HG03060 (cell line): ENCODE measurements around the gene SRGAP1.

ENCODE experiments used
- ATAC-seq: cut with Tn5 transposase; IDR thresholded peaks from one replicate; pipeline ENCODE4 v1.9.1; 2021; ENCODE audit warnings: low read depth, moderate number of reproducible peaks; ENCODE audit not compliant: unreplicated experiment

The SRGAP1 gene

DNA sequence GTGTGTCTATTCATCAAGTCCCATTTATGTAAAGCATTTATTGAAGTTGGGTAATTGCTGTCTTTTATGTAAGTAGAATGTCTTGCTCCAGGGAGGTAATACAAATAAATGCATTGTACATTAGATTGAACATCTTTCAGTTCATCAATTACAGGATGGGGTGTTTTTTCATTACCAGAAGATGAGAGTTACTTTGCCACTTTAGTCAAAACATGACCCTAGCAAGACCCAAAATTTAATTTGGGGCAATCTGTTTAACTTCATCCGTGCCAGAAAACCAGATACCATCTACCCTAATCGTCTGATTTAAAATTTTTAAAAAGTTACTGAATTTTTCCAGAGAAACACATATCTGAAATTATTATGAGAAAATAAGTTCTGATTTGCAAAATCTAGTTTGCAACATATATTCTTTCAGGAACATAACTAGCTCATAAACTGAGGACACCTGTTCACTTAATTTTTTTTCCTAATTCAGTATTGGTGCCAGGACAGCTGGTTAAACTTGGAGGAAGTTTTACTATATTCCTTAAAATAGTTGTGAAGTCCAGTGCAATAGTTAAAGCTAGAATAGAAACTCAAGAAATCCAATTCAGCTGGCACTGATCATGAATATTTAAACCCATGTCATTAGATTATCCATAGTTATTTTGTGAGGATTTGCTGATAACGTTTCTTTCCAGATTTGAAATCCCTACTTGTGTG is 114.5 kb downstream of the SRGAP1 start:
- no peak for ATAC-seq

DNA sequence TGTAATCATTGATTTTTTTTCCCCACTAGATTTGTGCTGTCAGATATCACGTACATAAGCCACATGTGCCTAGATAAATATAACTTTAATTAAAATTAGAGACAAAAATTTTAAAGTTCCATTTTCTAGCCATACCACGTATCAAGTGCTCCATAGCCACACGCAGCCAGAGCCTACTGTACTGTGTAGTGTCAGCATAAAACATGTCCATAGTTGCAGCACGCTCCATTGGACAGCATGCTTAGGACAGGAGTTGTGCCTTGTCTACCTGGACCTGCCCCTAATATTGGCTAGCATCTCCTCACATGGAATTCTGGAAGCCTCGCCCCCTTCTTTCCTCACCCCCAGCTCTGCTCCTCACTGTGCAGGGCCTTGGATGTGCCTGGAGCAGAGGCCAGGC is 116.5 kb downstream of the SRGAP1 start:
- ATAC-seq: no peak

DNA sequence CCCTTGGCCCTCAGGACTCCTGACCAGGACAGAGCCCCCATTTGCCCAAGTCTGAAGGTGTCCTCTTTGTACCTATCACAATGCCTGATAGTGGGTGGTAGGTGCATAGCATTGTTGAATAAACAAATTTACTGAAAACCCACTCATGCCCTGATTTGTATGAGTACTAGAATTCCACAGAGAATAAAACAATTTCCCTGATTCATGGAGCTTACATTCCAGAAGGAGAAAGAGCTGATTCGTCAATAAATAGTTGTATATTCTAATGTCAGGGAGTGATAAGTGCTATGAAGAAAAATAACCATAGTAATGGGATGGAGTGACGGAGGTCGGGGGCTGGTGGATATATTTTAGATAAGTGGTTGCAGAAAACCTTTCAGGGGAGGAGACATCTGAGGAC is 117.0 kb downstream of the SRGAP1 start:
- no peak for ATAC-seq

DNA sequence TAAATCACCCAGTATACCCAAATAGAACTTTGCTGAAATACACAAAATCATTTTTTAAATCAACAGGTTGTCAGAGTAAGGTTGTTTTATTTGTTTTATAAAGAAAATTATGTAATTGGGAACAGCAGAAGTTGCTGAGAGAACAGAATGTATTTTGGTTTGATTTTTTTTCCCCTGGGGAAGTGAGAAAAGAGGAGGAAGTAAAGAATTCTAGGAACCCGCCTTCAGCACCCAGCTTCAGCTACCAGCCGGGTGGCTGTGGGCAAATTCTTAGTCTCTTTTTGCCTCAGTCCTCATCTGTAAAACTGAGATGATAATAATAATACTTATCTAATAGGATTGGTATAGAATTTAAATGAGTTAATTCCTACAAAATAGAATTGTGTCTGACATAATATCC is 119.4 kb downstream of the SRGAP1 start:
- no peak for ATAC-seq

DNA sequence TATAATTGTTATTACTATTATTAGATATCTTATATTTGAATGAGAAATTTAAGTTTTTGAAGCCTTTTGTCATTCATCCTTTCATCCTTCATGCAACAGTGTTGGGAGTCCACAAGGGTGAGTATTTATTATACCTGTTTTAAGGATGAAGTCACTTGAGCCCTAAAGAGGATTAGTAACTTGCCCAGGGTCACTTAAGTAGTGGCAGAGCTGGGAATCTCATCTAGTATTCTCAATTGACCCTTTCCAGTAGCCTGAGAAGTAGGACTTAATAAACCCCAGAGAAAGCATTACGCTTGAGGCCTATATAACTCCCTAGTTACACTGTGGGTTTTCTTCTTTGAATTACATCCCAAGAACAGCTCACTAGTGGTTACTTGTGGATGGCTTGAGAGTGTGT is 119.8 kb downstream of the SRGAP1 start:
- no peak for ATAC-seq

DNA sequence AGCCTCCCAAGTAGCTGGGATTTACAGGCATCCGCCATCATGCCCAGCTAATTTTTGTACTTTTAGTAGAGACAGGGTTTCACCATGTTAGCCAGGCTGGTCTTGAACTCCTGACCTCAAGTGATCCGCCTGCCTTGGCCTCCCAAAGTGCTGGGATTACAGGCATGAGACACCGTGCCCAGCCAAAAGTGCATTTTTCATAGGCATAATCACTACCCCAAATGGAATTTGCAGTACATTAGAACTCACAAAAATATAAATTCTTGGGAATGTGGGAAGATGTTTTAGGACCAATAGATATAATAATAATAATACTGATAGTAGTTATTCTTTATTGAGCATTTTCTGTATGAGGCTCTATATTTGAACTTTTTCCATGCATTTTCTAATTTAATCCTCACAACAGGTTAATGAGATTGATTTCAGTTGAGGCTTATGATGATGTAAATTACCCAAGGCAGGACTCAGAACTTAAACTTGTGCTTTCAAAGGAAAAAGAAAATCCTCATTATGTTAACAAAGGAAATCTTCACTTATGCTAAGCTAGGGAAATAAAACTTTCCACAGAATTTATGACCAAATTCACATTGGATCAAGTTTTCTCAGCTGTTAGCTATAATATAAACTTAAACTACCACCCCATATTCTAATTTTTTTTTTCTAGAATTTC is 121.6 kb downstream of the SRGAP1 start:
- ATAC-seq: no peak

DNA sequence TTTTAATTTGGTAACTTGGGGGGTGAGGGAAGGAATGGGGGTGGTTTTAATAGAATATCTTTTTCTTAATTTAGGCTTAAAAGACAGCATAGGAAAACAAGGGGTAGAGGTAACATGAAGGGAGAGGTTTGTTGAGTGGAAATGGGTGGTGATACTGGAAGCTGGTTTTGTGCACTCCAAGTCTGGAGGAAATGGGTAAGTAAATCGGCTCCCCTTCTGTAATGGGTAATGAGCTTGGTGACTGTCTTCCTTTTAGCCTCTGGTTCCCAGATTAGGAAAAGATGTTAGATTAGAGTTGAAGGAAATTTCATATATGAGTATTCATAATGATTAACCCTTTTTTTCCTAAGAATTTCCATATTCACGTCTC is 122.1 kb downstream of the SRGAP1 start:
- no peak for ATAC-seq

DNA sequence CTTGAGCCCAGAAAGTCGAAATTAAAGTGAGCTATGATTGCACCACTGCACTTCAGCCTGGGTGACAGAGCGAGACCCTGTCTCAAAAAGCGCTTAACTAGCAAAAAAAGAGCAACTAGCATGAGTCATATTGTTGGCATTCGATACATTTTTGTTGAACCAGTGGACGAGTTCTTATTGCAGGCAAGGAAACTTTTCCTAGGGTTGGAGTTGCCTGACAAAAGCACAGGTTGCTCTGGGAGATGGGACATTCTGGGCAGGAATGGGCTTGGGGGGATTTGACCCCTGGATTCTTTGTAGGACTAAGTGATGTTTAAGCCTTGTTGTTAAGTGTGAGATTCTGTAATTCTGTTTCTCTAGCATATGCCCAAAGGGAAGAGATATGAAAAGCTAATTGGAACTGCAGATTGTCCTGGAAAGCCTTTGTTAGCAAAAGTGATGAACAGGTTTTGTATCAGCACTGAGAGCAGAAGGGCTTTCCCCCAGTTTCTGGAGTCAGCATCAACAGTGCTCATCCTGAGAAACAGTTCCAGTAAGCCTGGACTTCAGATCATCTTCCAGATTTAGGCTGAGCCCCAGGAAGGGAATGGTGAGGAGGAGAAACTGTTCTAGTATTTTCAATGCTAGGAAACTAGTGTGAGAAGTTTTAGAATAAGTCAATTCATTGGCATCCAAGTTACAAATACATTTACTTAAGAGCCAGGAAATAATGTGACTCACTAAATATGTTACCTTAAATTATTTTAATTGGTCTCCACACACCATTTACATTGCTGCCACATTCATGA is 123.1 kb downstream of the SRGAP1 start:
- ATAC-seq: no peak

DNA sequence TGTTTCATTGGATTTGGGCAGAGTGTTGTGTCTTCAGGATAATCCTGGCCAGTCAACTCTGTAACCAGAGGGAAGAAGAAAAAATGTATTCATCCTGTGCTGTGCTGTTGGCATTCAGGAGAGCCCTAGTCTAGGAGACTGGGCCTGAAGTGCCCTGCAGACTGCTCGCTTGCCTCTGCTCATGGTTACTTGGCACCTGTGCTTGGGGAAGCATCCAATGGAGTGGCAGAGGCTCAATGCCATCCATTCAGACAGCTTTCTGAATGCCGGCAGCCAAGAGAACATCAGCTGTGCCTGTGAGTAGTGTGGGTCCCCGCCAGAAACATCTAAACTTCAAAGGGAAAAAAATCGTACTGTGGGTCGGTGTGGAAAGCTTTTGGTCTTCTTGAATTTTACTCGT is 124.2 kb downstream of the SRGAP1 start:
- no peak for ATAC-seq

DNA sequence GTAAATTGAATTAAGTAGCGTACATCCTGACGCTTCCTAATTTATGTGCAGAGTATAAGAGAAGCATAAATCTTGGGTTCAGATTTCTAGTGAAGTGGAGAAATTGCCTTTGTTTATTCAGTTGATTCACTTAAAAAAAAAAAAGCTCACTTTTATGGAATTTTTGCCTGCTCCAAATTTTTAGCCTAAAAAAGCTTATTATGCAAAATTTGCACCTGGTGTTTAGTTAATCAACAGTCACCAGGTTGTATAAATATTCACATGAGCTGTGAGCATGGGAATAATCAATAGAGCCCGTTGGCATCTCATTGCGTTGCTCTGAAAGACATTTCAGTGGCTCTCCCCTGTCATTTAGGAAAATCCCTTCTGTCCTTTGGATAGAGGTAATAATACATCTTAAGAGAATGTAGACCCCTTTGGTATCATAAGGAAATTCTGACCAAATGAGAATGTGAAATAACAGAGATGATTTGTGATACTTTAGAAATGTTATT is 132.4 kb downstream of the SRGAP1 start:
- ATAC-seq: no peak

DNA sequence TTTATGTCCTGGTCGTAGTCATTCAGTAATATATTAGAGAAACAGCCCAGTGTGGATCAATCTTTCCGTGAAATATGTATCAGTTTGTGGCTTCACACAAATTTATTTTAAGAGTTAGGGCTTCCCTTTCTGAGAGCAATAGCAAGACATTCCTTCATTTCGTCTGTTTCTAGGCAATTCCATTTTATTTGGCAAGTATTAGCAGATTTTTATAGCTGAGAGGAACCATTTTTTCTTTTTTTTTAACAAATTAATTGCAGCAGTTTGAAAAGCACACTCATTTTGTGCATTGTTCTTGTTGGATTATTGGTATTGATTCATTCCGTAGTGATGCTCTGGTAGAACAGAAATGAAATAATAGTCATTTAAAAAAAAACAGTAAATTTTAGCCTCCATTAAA is 132.9 kb downstream of the SRGAP1 start:
- no peak for ATAC-seq

DNA sequence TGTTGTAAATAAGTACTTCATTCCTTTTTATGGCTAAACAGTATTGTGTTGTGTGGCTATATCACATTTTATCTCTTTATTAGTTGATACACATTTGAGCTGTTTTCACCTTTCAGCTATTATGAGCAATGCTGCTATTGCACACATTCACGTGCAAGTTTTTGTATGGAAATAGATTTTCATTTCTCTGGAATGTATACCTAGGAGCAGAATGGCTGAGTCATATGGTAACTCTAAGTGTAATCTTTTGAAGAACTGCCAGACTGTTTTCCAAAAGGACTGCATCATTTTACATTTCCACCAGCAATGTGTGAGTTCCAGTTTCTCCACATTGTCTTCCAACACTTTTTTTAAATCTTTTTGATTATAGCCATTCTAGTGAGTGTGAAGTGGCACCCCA is 134.0 kb downstream of the SRGAP1 start:
- ATAC-seq: no peak

DNA sequence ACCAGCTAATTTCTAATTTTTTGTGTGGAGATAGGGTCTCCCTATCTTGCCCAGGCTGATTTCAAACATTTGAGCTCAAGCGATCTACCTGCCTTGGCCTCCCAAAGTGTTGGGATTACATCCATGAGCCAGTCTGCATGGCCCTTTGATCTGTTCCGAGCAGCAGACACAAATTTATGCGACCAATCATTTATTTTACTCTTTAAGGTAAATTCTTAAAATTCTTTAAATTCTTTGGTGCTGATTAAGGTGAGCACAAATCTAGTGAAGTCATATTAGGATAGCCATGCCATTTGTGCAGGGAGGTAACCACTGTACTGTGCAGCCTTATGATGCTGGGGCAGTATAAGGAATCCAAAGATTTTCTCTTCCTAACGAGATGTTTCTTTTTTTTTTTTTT is 135.7 kb downstream of the SRGAP1 start:
- ATAC-seq: no peak

DNA sequence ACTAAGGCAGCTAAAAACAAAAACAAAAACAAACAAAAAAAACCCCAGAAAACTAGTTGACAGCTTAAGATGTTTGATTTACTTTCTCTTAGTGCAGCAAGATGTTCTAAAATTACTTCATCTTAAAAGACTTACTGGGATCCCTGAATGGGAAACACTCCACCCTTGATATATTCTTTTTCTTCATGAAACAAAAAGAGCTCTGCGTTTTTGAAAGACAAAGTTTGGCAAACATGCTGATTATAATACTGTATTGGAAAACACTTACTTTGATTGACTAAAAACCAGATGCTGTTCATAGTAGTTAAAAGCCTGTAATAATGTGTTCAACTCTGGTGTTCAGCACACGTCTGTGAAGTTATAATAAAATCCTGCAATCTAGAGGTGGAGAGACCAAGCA is 136.8 kb downstream of the SRGAP1 start:
- ATAC-seq: no peak

DNA sequence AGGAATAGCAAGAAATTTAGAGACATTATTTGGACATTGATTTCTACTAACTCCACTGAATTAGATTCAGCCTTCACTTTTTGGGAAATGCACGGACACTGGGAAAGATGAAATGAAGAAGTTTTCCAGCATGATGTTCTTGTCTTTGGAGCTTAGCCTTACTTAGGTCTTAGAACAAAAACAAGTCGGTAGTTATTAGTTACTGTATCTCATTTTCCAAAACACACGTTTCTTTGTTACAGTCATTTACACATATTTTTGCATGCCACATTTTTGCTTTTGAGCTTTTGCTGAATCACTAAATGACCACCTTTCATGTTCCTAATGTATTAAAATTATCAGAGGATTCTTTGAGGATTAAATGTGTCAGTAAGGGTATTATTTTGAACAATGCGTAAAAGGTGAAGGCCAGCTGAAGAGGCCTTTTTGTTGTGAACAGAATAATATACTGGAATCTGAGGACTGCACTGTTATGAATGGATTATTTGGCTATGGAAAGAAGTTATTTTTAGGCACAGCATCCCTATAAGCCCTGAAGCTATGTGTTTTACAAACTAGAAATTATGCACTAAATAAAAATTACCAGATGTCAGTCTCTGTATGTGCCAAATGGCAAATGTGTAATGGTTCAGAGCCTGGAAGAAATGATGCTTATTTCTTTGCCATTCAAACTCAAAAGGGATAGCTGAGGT is 138.2 kb downstream of the SRGAP1 start:
- ATAC-seq: no peak

DNA sequence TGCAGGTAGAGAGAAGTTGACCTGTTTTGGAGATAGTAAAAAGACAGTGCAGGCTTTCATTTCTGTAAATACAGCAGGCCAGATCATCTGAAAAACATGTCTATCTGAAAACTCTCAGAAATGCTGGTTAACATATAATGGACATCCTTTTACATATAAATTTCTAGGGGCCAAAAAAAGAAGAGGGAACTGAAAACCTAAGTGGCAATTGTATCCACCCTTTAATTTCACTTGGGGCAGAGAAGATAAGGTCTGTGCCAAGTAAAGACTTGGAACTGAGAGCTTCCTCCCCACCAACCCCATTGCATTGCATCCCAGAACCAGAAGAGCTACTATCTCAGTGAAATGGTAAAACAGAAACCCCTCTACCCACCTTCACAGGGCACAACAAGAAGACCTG is 141.0 kb downstream of the SRGAP1 start:
- no peak for ATAC-seq

DNA sequence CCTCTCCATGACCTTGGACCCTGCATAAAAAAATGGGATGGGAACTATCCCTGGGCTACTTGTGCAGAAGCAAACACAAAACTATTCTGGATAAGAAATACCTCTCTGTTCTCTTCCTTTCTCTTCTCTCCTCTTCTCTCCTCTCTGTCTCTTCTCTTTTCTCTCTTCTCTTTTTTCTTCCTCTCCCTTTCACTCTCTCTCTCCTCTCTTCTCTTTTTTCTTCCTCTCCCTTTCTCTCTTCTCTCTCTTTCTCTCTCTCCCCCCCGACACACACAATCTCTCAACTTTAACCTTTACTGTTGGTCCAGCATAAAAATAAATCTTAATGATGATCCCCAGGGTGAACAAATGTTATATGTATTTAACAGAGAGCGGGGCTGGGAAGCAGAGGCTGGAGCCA is 141.4 kb downstream of the SRGAP1 start:
- ATAC-seq: no peak

DNA sequence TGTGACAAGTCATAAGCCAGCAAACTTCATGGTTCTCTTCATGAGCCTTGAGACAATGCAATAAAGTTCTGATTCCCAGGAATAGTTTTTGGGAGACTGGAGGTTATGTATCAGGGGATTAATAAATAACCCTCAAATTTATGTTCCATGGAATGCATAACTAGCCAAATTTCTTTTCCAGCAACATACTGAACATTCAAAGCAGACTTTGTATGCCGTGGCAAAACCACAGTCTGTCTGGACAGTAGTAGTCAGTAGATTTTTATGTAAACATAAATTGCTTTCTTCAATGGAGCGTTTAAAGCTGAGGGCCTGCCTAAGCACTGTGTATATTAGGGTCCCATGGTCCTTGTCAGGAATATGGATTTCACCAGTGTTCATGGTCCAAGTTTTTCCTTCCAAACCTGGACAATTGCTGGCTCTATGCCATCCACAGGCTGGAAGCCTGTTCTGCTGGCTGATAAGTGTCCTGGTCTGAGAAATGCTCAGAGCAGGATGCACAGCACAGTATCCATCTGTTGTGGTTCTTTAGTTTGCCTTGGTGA is 144.9 kb downstream of the SRGAP1 start:
- ATAC-seq: no peak

DNA sequence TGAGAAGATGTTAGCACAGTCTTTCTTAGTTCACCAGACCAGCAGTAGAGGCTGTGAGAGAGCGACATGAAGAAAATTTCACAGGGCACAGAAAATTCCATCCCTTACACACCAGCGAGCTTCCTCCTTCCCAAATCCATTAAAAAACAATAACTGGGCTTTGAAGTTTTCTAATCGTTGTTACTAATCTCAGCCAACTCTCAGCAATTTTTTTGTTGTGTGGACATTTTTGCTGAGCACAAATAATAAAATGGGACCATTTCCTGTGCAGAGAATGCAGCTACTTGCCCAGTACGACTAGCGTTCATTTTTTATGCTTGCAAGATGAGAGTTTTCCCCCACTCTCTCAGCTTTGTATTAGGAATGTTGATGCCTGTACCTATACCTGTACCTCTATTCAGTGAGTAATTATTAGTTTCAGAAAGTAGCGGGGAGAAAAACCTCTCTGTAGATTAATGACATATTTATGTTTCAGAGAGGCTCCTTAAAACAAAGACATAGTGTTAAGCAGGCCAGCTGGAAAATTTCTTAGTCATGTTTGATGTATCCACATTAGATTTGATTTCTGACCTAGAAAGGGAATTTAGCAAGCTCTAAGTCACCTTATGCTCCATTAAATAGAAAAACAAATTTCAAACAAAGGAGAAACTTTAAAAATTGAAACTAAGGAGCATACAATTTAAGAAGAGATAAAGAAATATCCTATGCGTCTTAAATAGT is 146.5 kb downstream of the SRGAP1 start:
- no peak for ATAC-seq

DNA sequence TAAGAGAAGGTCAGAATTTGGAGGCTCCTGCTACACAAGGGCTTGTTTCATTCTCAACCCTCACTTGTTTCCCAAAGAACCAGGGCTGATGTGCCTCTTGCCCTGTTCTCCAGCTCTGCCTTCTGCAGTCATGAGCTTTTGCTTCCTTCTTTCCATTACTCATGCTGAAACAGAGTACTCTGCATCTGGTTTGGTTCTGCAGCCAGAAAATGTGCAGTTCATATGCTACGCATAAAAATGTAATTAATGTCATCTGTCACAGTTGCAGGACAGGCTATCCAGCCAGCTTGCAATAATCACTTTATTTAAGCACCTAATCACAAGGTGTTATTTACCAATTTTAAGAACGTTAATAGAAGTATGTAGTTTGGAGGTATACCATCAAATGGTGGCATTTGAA is 150.2 kb downstream of the SRGAP1 start:
- ATAC-seq: no peak
